ENCODE results near the gene DTNB. TPM values are rescaled to one million over a fixed set of nuclear protein-coding genes. Genes with fewer than 3 reads are reported as not detected.

DTNB gene
- polyA plus RNA-seq, 1 of the 3 experiments (the other 2 are of a cell fraction): 15.3 TPM

- no peak overlapping the region for H3K9ac ChIP-seq
- H3K79me2 ChIP-seq (ENCODE audit: insufficient read depth): no peaks in the 10 kb centered on the region
- H4K20me1 ChIP-seq (ENCODE audit: insufficient read depth): no peaks in the 10 kb centered on the region
- no peak overlapping the region for H3K4me3 ChIP-seq (ENCODE audit: low read depth in 2 of 2, low read length in 1 of 2)
- H3K9me2 ChIP-seq: no peaks in the 10 kb centered on the region
- H3K9me3 ChIP-seq: no peaks in the 10 kb centered on the region
- no peaks in the 10 kb centered on the region for H3F3A ChIP-seq (replicated peaks; ENCODE audit: insufficient read depth)
- no peaks in the 10 kb centered on the region for H3K4me1 ChIP-seq (ENCODE audit: control insufficient read depth in 1 of 2, insufficient read depth in 2 of 2, low read depth in 1 of 2, low read length in 1 of 2)
- no peak overlapping the region for H3K4me2 ChIP-seq
- POLR2A ChIA-PET: no interaction called here
- H3K36me3 ChIP-seq (replicated peaks in 1 of 2; ENCODE audit: control insufficient read depth in 1 of 2, insufficient read depth in 2 of 2, low read length in 1 of 2): no peaks in the 10 kb centered on the region
- CTCF ChIA-PET: interaction anchor here (0.9 kb wide), 1 partner anchor 19 kb away, joined by 3 read pairs; no protein-coding TSS in a partner anchor
- no peaks in the 10 kb centered on the region for H3K27me3 ChIP-seq (ENCODE audit: insufficient read depth)
- no peak overlapping the region for H2AFZ ChIP-seq (ENCODE audit: low read depth)
- no peak overlapping the region for H3K27ac ChIP-seq (ENCODE audit: low read depth in 2 of 2, low read length in 1 of 2)
- WGBS (ENCODE audit: low lambda C conversion rate): 91% methylated on average over 7 of the region's 7 CpGs
- no peak for DNase-seq
- TF ChIP-seq SMC3 (IDR thresholded peaks at IDR 0.05; ENCODE audit: low read depth, low read length) (no peak), MAX (IDR thresholded peaks at IDR 0.05; ENCODE audit: low read depth) (no peak)
- TF ChIP-seq, protein P1, sequence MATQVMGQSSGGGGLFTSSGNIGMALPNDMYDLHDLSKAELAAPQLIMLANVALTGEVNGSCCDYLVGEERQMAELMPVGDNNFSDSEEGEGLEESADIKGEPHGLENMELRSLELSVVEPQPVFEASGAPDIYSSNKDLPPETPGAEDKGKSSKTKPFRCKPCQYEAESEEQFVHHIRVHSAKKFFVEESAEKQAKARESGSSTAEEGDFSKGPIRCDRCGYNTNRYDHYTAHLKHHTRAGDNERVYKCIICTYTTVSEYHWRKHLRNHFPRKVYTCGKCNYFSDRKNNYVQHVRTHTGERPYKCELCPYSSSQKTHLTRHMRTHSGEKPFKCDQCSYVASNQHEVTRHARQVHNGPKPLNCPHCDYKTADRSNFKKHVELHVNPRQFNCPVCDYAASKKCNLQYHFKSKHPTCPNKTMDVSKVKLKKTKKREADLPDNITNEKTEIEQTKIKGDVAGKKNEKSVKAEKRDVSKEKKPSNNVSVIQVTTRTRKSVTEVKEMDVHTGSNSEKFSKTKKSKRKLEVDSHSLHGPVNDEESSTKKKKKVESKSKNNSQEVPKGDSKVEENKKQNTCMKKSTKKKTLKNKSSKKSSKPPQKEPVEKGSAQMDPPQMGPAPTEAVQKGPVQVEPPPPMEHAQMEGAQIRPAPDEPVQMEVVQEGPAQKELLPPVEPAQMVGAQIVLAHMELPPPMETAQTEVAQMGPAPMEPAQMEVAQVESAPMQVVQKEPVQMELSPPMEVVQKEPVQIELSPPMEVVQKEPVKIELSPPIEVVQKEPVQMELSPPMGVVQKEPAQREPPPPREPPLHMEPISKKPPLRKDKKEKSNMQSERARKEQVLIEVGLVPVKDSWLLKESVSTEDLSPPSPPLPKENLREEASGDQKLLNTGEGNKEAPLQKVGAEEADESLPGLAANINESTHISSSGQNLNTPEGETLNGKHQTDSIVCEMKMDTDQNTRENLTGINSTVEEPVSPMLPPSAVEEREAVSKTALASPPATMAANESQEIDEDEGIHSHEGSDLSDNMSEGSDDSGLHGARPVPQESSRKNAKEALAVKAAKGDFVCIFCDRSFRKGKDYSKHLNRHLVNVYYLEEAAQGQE (IDR thresholded peaks at IDR 0.05; ENCODE audit: low read depth, low read length): no peak
These were observed 213.0 kb downstream of the DTNB start for GRCh38 chr2:25460261-25460905.

- Histone ChIP-seq H3K27me3 (ENCODE audit: insufficient read depth) (no peaks in the 10 kb centered on the region), H3K27ac (ENCODE audit: low read depth in 2 of 2, low read length in 1 of 2) (no peak overlapping the region), H3K9me2 (no peaks in the 10 kb centered on the region), H4K20me1 (ENCODE audit: insufficient read depth) (no peaks in the 10 kb centered on the region), H3K4me3 (ENCODE audit: low read depth in 2 of 2, low read length in 1 of 2) (no peak overlapping the region), H3K79me2 (ENCODE audit: insufficient read depth) (no peaks in the 10 kb centered on the region), H3F3A (replicated peaks; ENCODE audit: insufficient read depth) (no peaks in the 10 kb centered on the region), H3K36me3 (replicated peaks in 1 of 2; ENCODE audit: control insufficient read depth in 1 of 2, insufficient read depth in 2 of 2, low read length in 1 of 2) (peaks cover 0 to 4% of the 10 kb centered on the region in 2 experiments), H3K9me3 (no peaks in the 10 kb centered on the region), H3K4me1 (ENCODE audit: control insufficient read depth in 1 of 2, insufficient read depth in 2 of 2, low read depth in 1 of 2, low read length in 1 of 2) (no peaks in the 10 kb centered on the region), H2AFZ (ENCODE audit: low read depth) (no peak overlapping the region), H3K4me2 (no peak overlapping the region), H3K9ac (no peak overlapping the region)
- WGBS (ENCODE audit: low lambda C conversion rate): 96% methylated on average over 9 of the region's 9 CpGs
- POLR2A ChIA-PET: no interaction called here
- TF ChIP-seq POLR2AphosphoS5 (IDR thresholded peaks at IDR 0.05; ENCODE audit: low read depth, low read length) (no peak), TCF12 (IDR thresholded peaks at IDR 0.05) (no peak), CTCF (IDR thresholded peaks at IDR 0.05) (no peak), RCOR1 (IDR thresholded peaks at IDR 0.05; ENCODE audit: low read length) (no peak), CHD2 (IDR thresholded peaks at IDR 0.05; ENCODE audit: low read length, partially characterized antibody) (no peak), EP300 (IDR thresholded peaks at IDR 0.05; ENCODE audit: borderline replicate concordance in 1 of 2, low read depth in 1 of 2, low read length in 1 of 2) (no peak), GATA2 (CRISPR knock-in tag; IDR thresholded peaks at IDR 0.05) (no peak), JUND (IDR thresholded peaks at IDR 0.05) (no peak), NRF1 (IDR thresholded peaks at IDR 0.05; ENCODE audit: low read depth, low read length) (no peak), SMC3 (IDR thresholded peaks at IDR 0.05; ENCODE audit: low read depth, low read length) (no peak), YY1 (IDR thresholded peaks at IDR 0.05; ENCODE audit: low read depth) (no peak)
- DNase-seq: no peak
- CTCF ChIA-PET: interaction anchor here (0.8 to 1.7 kb wide), 2 partner anchors 18 to 417 kb away, joined by 3 to 4 read pairs; no protein-coding TSS in a partner anchor
These were observed 218.4 kb downstream of the DTNB start for GRCh38 chr2:25454824-25455611.

Data from SK-N-SH (cell line).